ENCODE measurements around the gene CHST13.
A peak's percentile ranks its signal among the peaks of the same experiment; 100 is the strongest.

The CHST13 gene

GRCh38 chr3:126523745-126524428 lies at the start of gene CHST13:
Gene CHST13, plus strand, starts transcription at chr3:126524155. Its CDS starts 178 bp downstream, at chr3:126524333.
- no peak for DNase-seq (ENCODE audit: low read depth in 2 of 2)

GRCh38 chr3:126474498-126475412 lies 49.2 kb upstream of the CHST13 start:
- no peak for DNase-seq (ENCODE audit: low read depth in 2 of 2)

- peak; percentile 89 to 90 for DNase-seq (ENCODE audit: low read depth in 2 of 2)
These were observed 48.4 kb upstream of the CHST13 start, which contains the start of gene ZXDC for GRCh38 chr3:126475413-126476114. Gene ZXDC, minus strand, starts transcription at chr3:126475891. Its CDS starts 26 bp downstream, at chr3:126475865.

GRCh38 chr3:126476166-126477060 lies 47.5 kb upstream of the CHST13 start:
- DNase-seq (ENCODE audit: low read depth in 2 of 2), result no peak

- DNase-seq (ENCODE audit: low read depth in 2 of 2), result no peak
These were observed 46.9 kb upstream of the CHST13 start for GRCh38 chr3:126477061-126477380.

GRCh38 chr3:126478581-126479310 lies 45.2 kb upstream of the CHST13 start:
- no peak for DNase-seq (ENCODE audit: low read depth in 2 of 2)

- DNase-seq (ENCODE audit: low read depth in 2 of 2), result no peak
These were observed 44.3 kb upstream of the CHST13 start for GRCh38 chr3:126479642-126480041.

GRCh38 chr3:126480206-126480605 lies 43.7 kb upstream of the CHST13 start:
- DNase-seq (ENCODE audit: low read depth in 2 of 2), result no peak

GRCh38 chr3:126480861-126481260 lies 43.1 kb upstream of the CHST13 start:
- DNase-seq (ENCODE audit: low read depth in 2 of 2), result no peak

GRCh38 chr3:126481808-126482502 lies 42.0 kb upstream of the CHST13 start:
- no peak for DNase-seq (ENCODE audit: low read depth in 2 of 2)

GRCh38 chr3:126482503-126483255 lies 41.3 kb upstream of the CHST13 start:
- no peak for DNase-seq (ENCODE audit: low read depth in 2 of 2)

GRCh38 chr3:126483321-126483761 lies 40.6 kb upstream of the CHST13 start:
- DNase-seq (ENCODE audit: low read depth in 2 of 2), result no peak

GRCh38 chr3:126484148-126484547 lies 39.8 kb upstream of the CHST13 start:
- DNase-seq (ENCODE audit: low read depth in 2 of 2), result no peak

- DNase-seq (ENCODE audit: low read depth in 2 of 2), result no peak
These were observed 39.3 kb upstream of the CHST13 start for GRCh38 chr3:126484662-126485061.

GRCh38 chr3:126485176-126485897 lies 38.6 kb upstream of the CHST13 start:
- DNase-seq (ENCODE audit: low read depth in 2 of 2), result no peak

- DNase-seq (ENCODE audit: low read depth in 2 of 2), result no peak
These were observed 38.0 kb upstream of the CHST13 start for GRCh38 chr3:126485956-126486355.

GRCh38 chr3:126486360-126486847 lies 37.6 kb upstream of the CHST13 start:
- DNase-seq (ENCODE audit: low read depth in 2 of 2), result no peak

GRCh38 chr3:126487151-126487771 lies 36.7 kb upstream of the CHST13 start:
- no peak for DNase-seq (ENCODE audit: low read depth in 2 of 2)

Measured in fibroblast of skin of left quadriceps (primary cell).